ENCODE data around the gene CTRL.

The CTRL gene

GRCh38 chr16:67884684-67885083 is 47.0 kb downstream of the CTRL start, which contains the start of gene NRN1L (continued):
- TF ChIP-seq SP2 (tag by site-specific recombination; IDR thresholded peaks at IDR 0.05) (peak; percentile 79), KLF9 (tag by site-specific recombination; IDR thresholded peaks at IDR 0.05; ENCODE audit: low read depth) (peak; percentile 93), ZNF777 (tag by site-specific recombination; IDR thresholded peaks at IDR 0.05; ENCODE audit: borderline replicate concordance) (no peak), ZNF560 (tag by site-specific recombination; IDR thresholded peaks at IDR 0.05; ENCODE audit: borderline replicate concordance) (0 out of 2 replicates have a peak, but pooled peaks have one; percentile 60), ZNF10 (tag by site-specific recombination; IDR thresholded peaks at IDR 0.05) (peak; percentile 83), ZNF518A (tag by site-specific recombination; conservative IDR thresholded peaks at IDR 0.05; ENCODE audit: low read depth) (no peak), PRDM4 (tag by site-specific recombination; IDR thresholded peaks at IDR 0.05) (0 out of 2 replicates have a peak, but pooled peaks have one; percentile 10), ZNF2 (tag by site-specific recombination; IDR thresholded peaks at IDR 0.05) (no peak; the same call in 1 of the 2 replicates), ZNF133 (tag by site-specific recombination; IDR thresholded peaks at IDR 0.05) (no peak), ZFP3 (tag by site-specific recombination; IDR thresholded peaks at IDR 0.05; ENCODE audit: low read depth) (no peak), GLI4 (tag by site-specific recombination; IDR thresholded peaks at IDR 0.05) (no peak), KLF1 (tag by site-specific recombination; IDR thresholded peaks at IDR 0.05) (0 out of 2 replicates have a peak, but pooled peaks have one; percentile 61), ZNF280C (tag by site-specific recombination; IDR thresholded peaks at IDR 0.05) (no peak), KLF10 (tag by site-specific recombination; IDR thresholded peaks at IDR 0.05) (peak; percentile 99), ZNF341 (tag by site-specific recombination; IDR thresholded peaks at IDR 0.05; ENCODE audit: low read depth) (0 out of 2 replicates have a peak, but pooled peaks have one; percentile 20), ZNF610 (tag by site-specific recombination; IDR thresholded peaks at IDR 0.05; ENCODE audit: borderline replicate concordance) (no peak), SP3 (tag by site-specific recombination; IDR thresholded peaks at IDR 0.05) (peak; percentile 60)

- Histone ChIP-seq H3K4me1 (ENCODE audit: control insufficient read depth, insufficient read depth, low read length) (peaks cover 3% of the 10 kb centered on the region; the same call in 1 of the 2 replicates), H3K9me3 (ENCODE audit: control insufficient read depth, insufficient read depth, low read depth, low read length) (no peaks in the 10 kb centered on the region), H3K27ac (ENCODE audit: extremely low read depth, low read depth, low read length) (no peak overlapping the region), H3K36me3 (ENCODE audit: control insufficient read depth in 2 of 2, insufficient read depth in 1 of 2, low read length in 2 of 2) (peaks cover 0 to 68% of the 10 kb centered on the region in 2 experiments; a peak in 1 of 3 replicates), H3K4me3 (ENCODE audit: low read depth, low read length) (no peak overlapping the region)
- CTCF ChIA-PET, result interaction anchor here (0.6 to 4.2 kb wide), 38 partner anchors 8 to 404 kb away, joined by 3 to 62 read pairs (median 5); partner anchors contain the start of genes EDC4, NUTF2, PSKH1 and PSMB10
- POLR2A ChIA-PET, result interaction anchor here (0.6 to 2.4 kb wide), 5 partner anchors 9 to 51 kb away, joined by 3 to 16 read pairs (median 4); partner anchors contain the start of genes EDC4, NUTF2 and PSKH1
- TF ChIP-seq SCRT1 (tag by site-specific recombination; IDR thresholded peaks at IDR 0.05; ENCODE audit: borderline replicate concordance) (peak; percentile 100), ZNF548 (tag by site-specific recombination; IDR thresholded peaks at IDR 0.05) (no peak), PRDM6 (tag by site-specific recombination; IDR thresholded peaks at IDR 0.05) (no peak), ZNF600 (tag by site-specific recombination; IDR thresholded peaks at IDR 0.05) (0 out of 2 replicates have a peak, but pooled peaks have one; percentile 22), ZNF121 (tag by site-specific recombination; IDR thresholded peaks at IDR 0.05) (no peak)
Measured at GRCh38 chr16:67883872-67884261, 47.8 kb downstream of the CTRL start.

All from HEK293 (cell line).